Cardiac fibroblast (primary cell): ENCODE results near the gene CDH22.
A peak's percentile ranks its signal among the peaks of the same experiment; 100 is the strongest.

ENCODE experiments used
- DNase-seq, 2 donors: peaks; one replicate each; pipeline versions ENCODE4 v3.0.0 to v3.0.0-alpha.2; 2010; ENCODE audit warnings: low read depth in 2 of 2
- H3K4me3 ChIP-seq, 2 donors: replicated peaks in 1 of 2; 1 replicate in 1 of 2; 2 replicates in 1 of 2; pipeline ENCODE4 v1.5.1; 2011; ENCODE audit warnings: low read depth in 2 of 2, low read length in 2 of 2, mild to moderate bottlenecking in 2 of 2, moderate library complexity in 1 of 2
- CTCF ChIP-seq: IDR thresholded peaks from one replicate; pipeline ENCODE4 v1.5.1; 2011; ENCODE audit warnings: low read depth, mild to moderate bottlenecking, low read length, inconsistent platforms

CDH22 gene

GRCh38 chr20:46237736-46238135 is 70.6 kb downstream of the CDH22 start:
- TF ChIP-seq CTCF, result no peak
- H3K4me3 ChIP-seq, result no peak overlapping the region
- no peak for DNase-seq

GRCh38 chr20:46237227-46237626 is 71.1 kb downstream of the CDH22 start:
- H3K4me3 ChIP-seq, result no peak overlapping the region
- no peak for DNase-seq
- no peak for TF ChIP-seq CTCF

GRCh38 chr20:46235077-46235476 is 73.2 kb downstream of the CDH22 start:
- no peak overlapping the region for H3K4me3 ChIP-seq
- TF ChIP-seq CTCF, result no peak
- DNase-seq, result no peak

- no peak for TF ChIP-seq CTCF
- H3K4me3 ChIP-seq, result no peak overlapping the region
These were observed 74.6 kb downstream of the CDH22 start for GRCh38 chr20:46233701-46234100.

GRCh38 chr20:46232539-46232938 is 75.8 kb downstream of the CDH22 start:
- no peak for TF ChIP-seq CTCF
- no peak for DNase-seq
- H3K4me3 ChIP-seq, result no peak overlapping the region

More at GRCh38 chr20:46233701-46234100, 74.6 kb downstream of the CDH22 start:
- no peak for DNase-seq

- H3K4me3 ChIP-seq, result no peak overlapping the region
- no peak for TF ChIP-seq CTCF
- peak; percentile 36 to 50 for DNase-seq
These were observed 77.5 kb downstream of the CDH22 start for GRCh38 chr20:46230801-46231282.

- no peak overlapping the region for H3K4me3 ChIP-seq
- no peak for DNase-seq
- TF ChIP-seq CTCF, result no peak
These were observed 78.2 kb downstream of the CDH22 start for GRCh38 chr20:46230106-46230491.
